AG09319 (cell line): Measurements from ENCODE around the gene HOXB3.

ENCODE experiments used
- DNase-seq: peaks from one replicate; pipeline ENCODE4 v3.0.0-alpha.2; 2010; ENCODE audit warnings: low read depth; ENCODE audit errors: extremely low read depth
- TF ChIP-seq, protein P1 (sequence below): IDR thresholded peaks from 2 replicates; pipeline ENCODE4 v1.5.1; 2011; ENCODE audit warnings: low read depth, mild to moderate bottlenecking, inconsistent platforms, low read length, moderate library complexity

HOXB3 gene

DNA sequence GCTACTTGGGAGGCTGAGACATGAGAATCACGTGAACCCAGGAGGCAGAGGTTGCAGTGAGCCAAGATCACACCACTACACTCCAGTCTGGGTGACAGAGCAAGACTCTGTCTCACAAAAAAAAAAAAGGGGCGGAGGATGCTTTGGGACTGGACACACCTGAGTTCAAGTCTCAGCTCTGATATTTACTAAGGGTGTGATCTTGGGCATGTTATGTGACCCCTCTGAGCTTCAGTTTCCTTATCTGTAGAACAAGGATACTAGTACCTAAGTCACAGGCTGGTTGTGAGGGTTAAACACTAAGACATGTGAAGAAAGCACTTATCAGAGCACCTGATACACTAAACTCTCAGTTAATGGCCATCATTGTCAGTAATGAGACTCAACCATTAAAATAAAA is 85.1 kb downstream of the HOXB3 start:
- TF ChIP-seq, protein P1, sequence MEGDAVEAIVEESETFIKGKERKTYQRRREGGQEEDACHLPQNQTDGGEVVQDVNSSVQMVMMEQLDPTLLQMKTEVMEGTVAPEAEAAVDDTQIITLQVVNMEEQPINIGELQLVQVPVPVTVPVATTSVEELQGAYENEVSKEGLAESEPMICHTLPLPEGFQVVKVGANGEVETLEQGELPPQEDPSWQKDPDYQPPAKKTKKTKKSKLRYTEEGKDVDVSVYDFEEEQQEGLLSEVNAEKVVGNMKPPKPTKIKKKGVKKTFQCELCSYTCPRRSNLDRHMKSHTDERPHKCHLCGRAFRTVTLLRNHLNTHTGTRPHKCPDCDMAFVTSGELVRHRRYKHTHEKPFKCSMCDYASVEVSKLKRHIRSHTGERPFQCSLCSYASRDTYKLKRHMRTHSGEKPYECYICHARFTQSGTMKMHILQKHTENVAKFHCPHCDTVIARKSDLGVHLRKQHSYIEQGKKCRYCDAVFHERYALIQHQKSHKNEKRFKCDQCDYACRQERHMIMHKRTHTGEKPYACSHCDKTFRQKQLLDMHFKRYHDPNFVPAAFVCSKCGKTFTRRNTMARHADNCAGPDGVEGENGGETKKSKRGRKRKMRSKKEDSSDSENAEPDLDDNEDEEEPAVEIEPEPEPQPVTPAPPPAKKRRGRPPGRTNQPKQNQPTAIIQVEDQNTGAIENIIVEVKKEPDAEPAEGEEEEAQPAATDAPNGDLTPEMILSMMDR, result no peak
- DNase-seq, result no peak

DNA sequence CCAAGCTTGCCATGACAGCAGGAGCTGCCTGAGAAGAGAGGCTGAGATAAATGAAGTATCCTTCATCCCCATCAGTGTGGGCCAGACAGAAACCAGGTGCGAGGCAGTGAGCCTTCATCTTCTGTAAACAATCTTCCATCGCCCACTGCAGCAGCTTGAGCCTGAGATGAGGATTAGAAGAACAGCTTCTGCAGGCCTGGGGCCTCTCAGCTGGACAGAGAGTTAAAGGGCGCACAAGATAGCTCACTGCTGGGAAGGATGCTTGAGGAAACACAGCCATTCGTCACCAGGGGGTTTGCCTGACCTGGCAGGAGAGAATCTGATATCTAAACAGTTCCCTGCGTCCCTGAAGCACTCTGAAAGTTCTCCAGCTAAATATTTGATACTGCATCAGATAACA is 86.3 kb downstream of the HOXB3 start:
- TF ChIP-seq, protein P1, result no peak
- no peak for DNase-seq

DNA sequence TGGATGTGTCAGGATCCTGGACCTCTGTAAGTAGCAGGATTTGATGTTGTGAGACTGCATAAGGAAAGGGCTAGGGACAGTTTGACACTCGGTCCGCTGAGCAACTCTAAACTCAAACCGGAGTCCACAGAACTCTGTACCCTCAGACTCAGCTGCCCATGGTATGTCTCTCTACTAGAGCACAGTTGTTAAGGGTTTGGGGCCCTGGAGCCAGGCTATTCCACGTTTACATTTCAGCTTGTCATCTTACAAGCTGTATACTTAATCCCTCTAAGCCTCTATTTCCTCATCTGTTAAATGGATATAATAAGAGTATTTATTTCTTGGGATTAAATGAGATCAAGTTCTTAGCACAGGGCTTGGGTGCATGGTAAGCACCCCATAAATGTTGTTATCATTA is 87.1 kb downstream of the HOXB3 start:
- no peak for DNase-seq
- TF ChIP-seq, protein P1, result no peak

DNA sequence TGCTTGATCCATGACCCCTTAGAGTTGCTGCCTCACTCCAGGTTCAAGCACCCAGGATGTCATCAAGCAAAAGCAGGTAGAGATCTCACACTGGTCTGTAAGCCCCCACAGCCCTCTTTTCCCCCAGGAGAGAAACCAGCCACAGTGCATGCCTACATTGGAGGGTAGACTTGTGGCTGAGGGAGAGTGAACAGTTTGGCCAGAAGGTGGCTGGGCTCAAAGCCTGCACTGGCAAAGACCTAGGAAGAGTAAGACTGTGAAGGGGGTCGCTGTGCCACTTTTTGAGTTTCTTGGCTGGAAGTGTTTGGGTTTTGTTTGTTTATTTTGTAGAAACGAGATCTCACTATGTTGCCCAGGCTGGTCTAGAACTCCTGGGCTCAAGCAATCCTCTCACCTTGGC is 87.7 kb downstream of the HOXB3 start:
- no peak for DNase-seq
- TF ChIP-seq, protein P1, result no peak

DNA sequence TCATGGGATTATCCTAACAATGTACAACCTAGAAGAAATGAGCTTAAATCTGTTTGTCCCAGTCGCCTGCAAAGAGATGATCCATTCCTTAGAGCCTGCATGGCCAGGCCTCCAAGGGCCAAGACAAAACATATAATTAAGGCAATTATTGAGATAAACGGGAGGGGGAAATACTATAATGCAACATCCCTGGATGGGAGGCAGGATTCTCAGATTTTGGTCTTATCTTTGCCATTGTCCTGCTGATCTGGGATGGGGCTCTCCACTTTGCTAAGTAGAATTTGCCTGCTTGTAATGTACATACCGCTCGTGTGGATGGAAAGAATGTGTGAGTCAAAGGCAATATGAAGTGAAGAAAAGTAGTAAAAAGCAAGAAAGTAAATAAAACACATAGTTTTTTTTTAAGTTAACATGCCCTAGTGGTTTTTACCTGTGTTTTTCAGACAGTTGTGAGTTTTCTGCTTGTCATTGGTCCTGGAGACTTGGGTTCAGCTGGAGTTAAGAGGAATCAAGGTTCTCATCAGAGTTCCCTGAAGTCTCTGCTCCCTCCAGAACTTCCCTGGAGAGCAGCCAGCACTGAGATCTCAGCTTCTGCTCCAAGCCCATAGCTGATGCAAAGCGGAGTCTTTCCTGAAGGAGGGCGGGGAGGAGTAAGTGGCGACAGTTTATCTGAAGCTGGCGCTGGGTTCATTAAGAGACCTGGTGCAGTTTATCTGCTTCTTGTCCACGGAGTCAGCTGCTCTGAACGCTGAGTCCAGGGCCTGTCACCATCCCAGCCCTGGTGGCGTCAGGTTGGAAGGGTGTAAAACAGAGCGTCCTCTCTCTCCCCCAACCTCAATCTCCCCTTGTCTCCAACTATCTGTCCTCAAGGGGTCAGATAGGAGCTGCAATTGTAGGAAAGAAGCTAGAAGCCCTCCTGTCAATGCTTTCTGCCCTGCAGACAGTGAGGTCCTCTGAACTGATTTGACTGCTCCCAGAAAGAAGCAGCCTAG is 89.3 kb downstream of the HOXB3 start:
- no peak for DNase-seq

DNA sequence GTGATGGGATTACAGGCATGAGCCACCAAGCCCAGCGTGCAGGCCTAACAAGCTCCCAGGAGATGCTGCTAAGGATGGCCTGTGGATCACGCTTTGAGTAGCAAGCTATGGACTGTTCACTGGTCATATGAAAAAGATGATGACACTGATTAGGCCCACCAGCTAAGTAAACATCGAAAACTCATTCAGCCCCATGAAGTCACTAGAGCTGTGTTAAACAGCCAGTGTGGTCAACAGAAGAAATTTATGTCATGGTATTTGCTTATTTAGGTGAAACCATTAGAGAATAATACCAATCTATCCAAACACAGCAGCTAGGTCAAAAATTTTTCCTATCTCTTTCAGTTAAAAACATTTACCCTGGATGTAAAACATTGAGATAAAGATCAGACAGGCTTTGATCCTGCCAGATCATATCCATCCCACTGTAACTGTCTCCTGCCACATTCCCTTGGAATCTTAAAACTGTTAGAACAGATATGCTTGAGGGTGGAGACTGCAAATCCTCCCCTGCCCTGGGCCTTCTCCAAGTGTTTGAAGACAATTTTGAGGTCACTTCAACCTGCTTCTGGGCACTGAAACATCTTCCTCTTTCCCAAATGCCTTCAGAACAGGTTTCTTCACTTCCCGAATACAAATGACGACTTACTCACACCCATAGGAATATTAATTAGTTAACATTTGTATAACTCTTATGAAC is 90.2 kb downstream of the HOXB3 start:
- no peak for DNase-seq

More for the DNA sequence above, 89.3 kb downstream of the HOXB3 start:
- TF ChIP-seq, protein P1, result no peak

More for the DNA sequence above, 90.2 kb downstream of the HOXB3 start:
- TF ChIP-seq, protein P1, result no peak
